Measurements from ENCODE around the gene GLB1L. TPM values are rescaled to one million over a fixed set of nuclear protein-coding genes. Genes with fewer than 3 reads are reported as not detected.
A peak's percentile ranks its signal among the peaks of the same experiment; 100 is the strongest.
"Not testable (repeated sequence)": the region's sequence is repeated elsewhere in the genome, so short reads cannot be mapped to it uniquely, and the experiment has no call there.

The GLB1L gene
- total RNA-seq, 1 donor: 3.4 TPM

GRCh38 chr2:219272995-219273394, 27.8 kb upstream of the GLB1L start:
- H3K4me1 ChIP-seq (ENCODE audit: insufficient read depth, low read length): peaks cover 6% of the 10 kb centered on the region
- no peak overlapping the region for H3K4me3 ChIP-seq (ENCODE audit: low read length)
- H3K27me3 ChIP-seq (ENCODE audit: insufficient read depth, low read length): no peaks in the 10 kb centered on the region
- H3K9me3 ChIP-seq (ENCODE audit: low read depth, low read length): no peaks in the 10 kb centered on the region

- no peaks in the 10 kb centered on the region for H3K27me3 ChIP-seq (ENCODE audit: insufficient read depth, low read length)
- no peaks in the 10 kb centered on the region for H3K9me3 ChIP-seq (ENCODE audit: low read depth, low read length)
- no peaks in the 10 kb centered on the region for H3K4me1 ChIP-seq (ENCODE audit: insufficient read depth, low read length)
- no peak overlapping the region for H3K4me3 ChIP-seq (ENCODE audit: low read length)
These were observed 27.1 kb upstream of the GLB1L start for GRCh38 chr2:219272356-219272755.

DNA sequence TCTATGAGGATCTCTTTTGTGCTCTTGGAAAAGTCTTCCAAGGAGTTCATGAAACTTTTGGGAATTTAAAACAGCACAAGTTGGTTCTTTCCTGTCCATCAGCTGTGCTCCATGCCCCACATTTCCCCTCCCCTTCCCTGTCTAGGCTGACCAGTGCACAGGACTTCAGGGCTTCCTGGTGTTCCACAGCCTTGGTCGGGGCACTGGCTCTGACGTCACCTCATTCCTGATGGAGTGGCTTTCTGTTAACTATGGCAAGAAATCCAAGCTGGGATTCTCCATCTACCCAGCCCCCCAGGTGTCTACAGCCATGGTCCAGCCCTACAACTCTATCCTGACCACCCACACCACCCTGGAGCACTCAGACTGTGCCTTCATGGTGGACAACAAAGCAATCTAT, 25.8 kb upstream of the GLB1L start:
- Histone ChIP-seq H3K4me1 (ENCODE audit: insufficient read depth, low read length) (no peaks in the 10 kb centered on the region), H3K27me3 (ENCODE audit: insufficient read depth, low read length) (no peaks in the 10 kb centered on the region), H3K9me3 (ENCODE audit: low read depth, low read length) (no peaks in the 10 kb centered on the region), H3K4me3 (ENCODE audit: low read length) (no peak overlapping the region)

- H3K4me1 ChIP-seq (ENCODE audit: insufficient read depth, low read length): no peaks in the 10 kb centered on the region
- H3K4me3 ChIP-seq (ENCODE audit: low read length): no peak overlapping the region
- no peaks in the 10 kb centered on the region for H3K9me3 ChIP-seq (ENCODE audit: low read depth, low read length)
- H3K27me3 ChIP-seq (ENCODE audit: insufficient read depth, low read length): no peaks in the 10 kb centered on the region
These were observed 24.8 kb upstream of the GLB1L start for GRCh38 chr2:219270055-219270372.

DNA sequence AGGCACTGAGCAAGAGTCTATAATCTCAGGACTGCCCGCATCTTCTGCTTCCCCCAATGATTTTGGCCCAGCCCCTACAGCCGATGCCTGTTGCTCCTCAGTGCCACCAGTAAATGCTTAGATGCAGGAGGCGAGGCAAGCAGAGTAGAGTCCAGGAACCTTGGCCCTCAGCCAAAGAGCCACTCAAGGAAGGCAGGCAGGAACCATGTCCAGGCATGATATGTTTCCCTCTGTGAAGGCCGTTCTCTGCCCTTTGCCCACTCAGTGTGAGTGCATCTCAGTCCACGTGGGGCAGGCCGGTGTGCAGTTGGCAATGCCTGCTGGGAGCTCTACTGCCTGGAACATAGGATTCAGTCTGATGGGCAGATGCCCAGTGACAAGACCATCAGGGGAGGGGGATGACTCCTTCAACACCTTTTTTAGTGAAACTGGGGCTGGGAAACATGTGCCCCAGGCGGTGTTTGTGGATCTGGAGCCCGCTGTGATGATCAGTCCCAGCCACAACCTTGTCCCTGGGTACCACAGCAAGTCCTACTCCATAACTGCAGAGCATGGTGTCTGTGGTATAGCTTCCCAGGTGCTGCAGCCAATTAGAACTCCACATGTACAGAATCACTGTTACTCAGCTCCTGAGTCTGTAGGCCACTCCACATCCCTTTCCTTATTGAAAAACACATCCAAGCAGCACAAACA, 24.3 kb upstream of the GLB1L start:
- no peaks in the 10 kb centered on the region for H3K4me1 ChIP-seq (ENCODE audit: insufficient read depth, low read length)
- no peaks in the 10 kb centered on the region for H3K9me3 ChIP-seq (ENCODE audit: low read depth, low read length)
- H3K4me3 ChIP-seq (ENCODE audit: low read length): no peak overlapping the region
- no peaks in the 10 kb centered on the region for H3K27me3 ChIP-seq (ENCODE audit: insufficient read depth, low read length)

- Histone ChIP-seq H3K4me3 (ENCODE audit: low read length) (no peak overlapping the region), H3K4me1 (ENCODE audit: insufficient read depth, low read length) (no peaks in the 10 kb centered on the region), H3K27me3 (ENCODE audit: insufficient read depth, low read length) (no peaks in the 10 kb centered on the region), H3K9me3 (ENCODE audit: low read depth, low read length) (no peaks in the 10 kb centered on the region)
These were observed 23.1 kb upstream of the GLB1L start for GRCh38 chr2:219268294-219268693.

GRCh38 chr2:219266886-219267285, 21.6 kb upstream of the GLB1L start:
- H3K4me1 ChIP-seq (ENCODE audit: insufficient read depth, low read length): no peaks in the 10 kb centered on the region
- H3K4me3 ChIP-seq (ENCODE audit: low read length): no peak overlapping the region
- H3K27me3 ChIP-seq (ENCODE audit: insufficient read depth, low read length): no peaks in the 10 kb centered on the region
- no peaks in the 10 kb centered on the region for H3K9me3 ChIP-seq (ENCODE audit: low read depth, low read length)

GRCh38 chr2:219266232-219266631, 21.0 kb upstream of the GLB1L start:
- H3K9me3 ChIP-seq (ENCODE audit: low read depth, low read length): no peaks in the 10 kb centered on the region
- H3K4me3 ChIP-seq (ENCODE audit: low read length): no peak overlapping the region
- no peaks in the 10 kb centered on the region for H3K27me3 ChIP-seq (ENCODE audit: insufficient read depth, low read length)
- H3K4me1 ChIP-seq (ENCODE audit: insufficient read depth, low read length): no peaks in the 10 kb centered on the region

DNA sequence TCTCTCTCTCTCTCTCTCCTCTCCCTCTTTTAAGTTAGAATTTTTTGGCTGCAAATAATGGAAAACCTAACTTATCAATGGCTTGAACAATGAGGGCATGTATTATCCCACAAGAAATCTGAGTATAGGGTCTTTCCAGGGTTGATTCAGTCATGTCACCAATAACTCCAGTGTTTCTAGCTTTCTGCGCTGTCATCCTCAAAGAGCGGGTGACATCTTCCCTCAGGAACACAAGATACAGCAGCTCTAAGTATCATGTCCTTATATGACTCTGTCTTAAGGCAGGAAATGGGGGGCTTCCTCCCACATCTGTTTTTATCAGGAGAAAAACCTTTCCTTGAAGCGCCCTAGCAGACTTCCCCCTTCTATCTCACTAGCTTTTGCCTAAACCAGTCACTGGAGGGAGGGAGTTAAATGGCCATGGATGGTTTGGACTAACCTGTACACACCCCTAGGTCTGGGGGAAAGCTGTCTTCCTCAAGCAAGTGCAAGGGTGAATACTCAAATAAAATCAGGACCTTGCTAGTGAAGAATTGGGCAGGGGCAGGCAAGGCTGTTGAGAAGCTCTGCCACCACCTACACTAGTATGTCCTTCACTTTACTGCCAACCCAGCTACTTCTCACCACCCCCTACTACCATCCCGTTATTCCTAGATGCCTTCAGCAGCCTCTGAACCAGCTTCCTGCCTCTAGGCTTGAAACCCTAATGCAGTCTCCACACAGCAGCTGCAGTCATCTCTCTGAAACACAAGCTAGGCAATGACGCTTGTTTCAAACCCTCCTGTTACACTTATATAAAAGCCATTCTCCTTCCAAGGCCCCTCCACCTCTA, 16.0 kb upstream of the GLB1L start:
- H3K27me3 ChIP-seq (ENCODE audit: insufficient read depth, low read length): no peaks in the 10 kb centered on the region
- H3K4me1 ChIP-seq (ENCODE audit: insufficient read depth, low read length): no peaks in the 10 kb centered on the region
- no peaks in the 10 kb centered on the region for H3K9me3 ChIP-seq (ENCODE audit: low read depth, low read length)

GRCh38 chr2:219258942-219259341, 13.7 kb upstream of the GLB1L start:
- not testable (repeated sequence) for H3K4me1 ChIP-seq (ENCODE audit: insufficient read depth, low read length); H3K27me3 ChIP-seq (ENCODE audit: insufficient read depth, low read length); H3K9me3 ChIP-seq (ENCODE audit: low read depth, low read length); H3K4me3 ChIP-seq (ENCODE audit: low read length)

More for the DNA sequence above, 16.0 kb upstream of the GLB1L start:
- H3K4me3 ChIP-seq (ENCODE audit: low read length): no peak overlapping the region

DNA sequence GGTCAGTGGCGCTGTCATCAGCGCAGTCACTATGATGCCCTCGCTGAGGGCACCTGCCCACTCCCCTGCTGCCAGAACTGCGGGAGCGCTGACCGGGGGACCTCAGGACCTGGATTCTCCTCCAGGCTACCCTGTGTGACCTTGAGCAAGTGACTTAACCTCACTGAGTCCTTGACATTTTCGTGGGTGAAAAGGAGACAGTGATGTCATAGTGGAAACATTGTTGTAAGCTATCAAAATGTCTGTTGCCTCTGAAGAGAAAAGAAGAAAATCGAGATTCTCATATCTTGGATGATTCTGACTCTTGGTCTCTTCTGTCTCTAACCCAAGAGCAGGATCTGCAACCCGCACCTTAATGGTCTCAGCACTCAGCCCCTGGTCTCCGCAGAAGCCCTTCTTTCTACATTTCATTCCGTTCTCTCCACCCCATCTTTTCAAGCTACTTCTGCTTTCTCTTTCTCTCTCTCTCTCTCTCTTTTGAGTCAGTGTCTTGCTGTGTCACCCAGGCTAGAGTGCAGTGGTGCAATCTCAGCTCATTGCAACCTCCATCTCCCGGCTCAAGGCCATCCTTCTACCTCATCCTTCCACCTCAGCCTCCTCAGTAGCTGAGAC, 9.5 kb upstream of the GLB1L start:
- Histone ChIP-seq H3K27me3 (ENCODE audit: insufficient read depth, low read length) (no peaks in the 10 kb centered on the region), H3K4me1 (ENCODE audit: insufficient read depth, low read length) (peaks cover 38% of the 10 kb centered on the region), H3K4me3 (ENCODE audit: low read length) (peak overlapping the region; percentile 96), H3K9me3 (ENCODE audit: low read depth, low read length) (no peaks in the 10 kb centered on the region)

- Histone ChIP-seq H3K4me1 (ENCODE audit: insufficient read depth, low read length) (peaks cover 45% of the 10 kb centered on the region), H3K27me3 (ENCODE audit: insufficient read depth, low read length) (no peaks in the 10 kb centered on the region), H3K9me3 (ENCODE audit: low read depth, low read length) (no peaks in the 10 kb centered on the region), H3K4me3 (ENCODE audit: low read length) (peak within 1 kb of the TSS; percentile 96)
These were observed 8.7 kb upstream of the GLB1L start, which contains the start of gene TUBA4A for GRCh38 chr2:219253753-219254589. Gene TUBA4A, minus strand, starts transcription at chr2:219253918. Its CDS starts 60 bp downstream, at chr2:219253858.

- Histone ChIP-seq H3K9me3 (ENCODE audit: low read depth, low read length) (no peaks in the 10 kb centered on the region), H3K4me3 (ENCODE audit: low read length) (peak within 1 kb of the TSS; percentile 96), H3K4me1 (ENCODE audit: insufficient read depth, low read length) (peaks cover 54% of the 10 kb centered on the region), H3K27me3 (ENCODE audit: insufficient read depth, low read length) (no peaks in the 10 kb centered on the region)
These were observed 7.9 kb upstream of the GLB1L start, which contains the start of gene TUBA4B for GRCh38 chr2:219252900-219253752. Gene TUBA4B, plus strand, starts transcription at chr2:219253243. Its CDS starts 165 bp downstream, at chr2:219253408.

GRCh38 chr2:219252570-219252899, 7.3 kb upstream of the GLB1L start:
- H3K27me3 ChIP-seq (ENCODE audit: insufficient read depth, low read length): no peaks in the 10 kb centered on the region
- H3K4me3 ChIP-seq (ENCODE audit: low read length): peak overlapping the region; percentile 96
- H3K4me1 ChIP-seq (ENCODE audit: insufficient read depth, low read length): peaks cover 60% of the 10 kb centered on the region
- H3K9me3 ChIP-seq (ENCODE audit: low read depth, low read length): no peaks in the 10 kb centered on the region
